Measurements from ENCODE around the gene BEND2.

DNA sequence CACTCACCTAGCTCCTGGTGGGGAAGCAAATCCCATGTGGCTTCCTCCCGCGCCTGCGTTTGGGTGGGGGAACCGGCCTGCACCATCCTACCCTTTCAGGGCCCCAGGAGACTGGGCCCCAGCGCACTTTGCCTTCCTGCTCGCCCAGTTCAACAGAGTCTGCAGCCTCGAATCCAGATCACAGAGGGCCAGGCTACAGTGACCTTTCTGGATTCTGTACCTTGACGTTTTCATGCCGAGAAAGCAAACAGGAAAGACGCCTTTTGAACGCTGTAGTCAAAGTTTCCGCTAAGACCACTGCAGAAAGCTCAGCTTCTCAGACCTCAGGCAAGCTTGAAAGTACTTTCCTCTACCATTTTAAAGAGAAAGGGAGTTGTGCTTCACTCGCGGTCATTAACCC, 7.4 kb upstream of the BEND2 start:
- TF ChIP-seq CTCF (optimal IDR thresholded peaks at IDR 0.05 in 1 of 3, IDR thresholded peaks at IDR 0.05 in 1 of 3, conservative IDR thresholded peaks at IDR 0.05 in 1 of 3; ENCODE audit: extremely low read depth in 1 of 3, insufficient read depth in 2 of 3, low read length in 3 of 3) (no peak), EZH2 (IDR thresholded peaks at IDR 0.05; ENCODE audit: low read length) (no peak)
